GM23338 (cell line): Measurements from ENCODE around the gene ZEB1.

Source experiments
- CTCF ChIP-seq, 2 experiments: fragments of 200-600 bp in 1 of 2; sonication (generic) in 1 of 2; conservative IDR thresholded peaks; 2 replicates each; pipeline versions ENCODE4 v1.5.1 to v1.6.1; 2016 to 2017; ENCODE audit warnings: antibody characterized with exemption in 2 of 2, low read depth in 2 of 2, mild to moderate bottlenecking in 2 of 2, moderate library complexity in 1 of 2
- EZH2 ChIP-seq: fragments of 200-600 bp; sonication (generic); IDR thresholded peaks from one replicate; pipeline ENCODE4 v1.8.0; 2017; ENCODE audit warnings: antibody characterized with exemption, mild to moderate bottlenecking, low read depth; ENCODE audit not compliant: unreplicated experiment
- EZH2phosphoT487 ChIP-seq: fragments of 200-600 bp; sonication (generic); IDR thresholded peaks from one replicate; pipeline ENCODE4 v1.8.1; 2018; ENCODE audit warnings: antibody characterized with exemption; ENCODE audit not compliant: unreplicated experiment
- JUNB ChIP-seq: IDR thresholded peaks from one replicate; pipeline ENCODE4 v1.6.1; 2016; ENCODE audit warnings: antibody characterized with exemption; ENCODE audit not compliant: unreplicated experiment
- POLR2AphosphoS5 ChIP-seq: IDR thresholded peaks from 2 replicates; pipeline ENCODE4 v1.6.1; 2016; ENCODE audit warnings: antibody characterized with exemption, low read depth

GRCh38 chr10:31318382-31318853 is 598 bp upstream of the ZEB1 start:
- no peak for TF ChIP-seq CTCF (conservative IDR thresholded peaks at IDR 0.05; ENCODE audit: low read depth in 2 of 2)
- no peak for TF ChIP-seq EZH2
- no peak for TF ChIP-seq JUNB
- TF ChIP-seq POLR2AphosphoS5 = no peak
- TF ChIP-seq EZH2phosphoT487 = no peak
